ENCODE results near the gene ZNF664. TPM values are rescaled to one million over a fixed set of nuclear protein-coding genes. Genes with fewer than 3 reads are reported as not detected.

The ZNF664 gene
- total and polyA plus RNA-seq, 2 of the 4 experiments (the other 2 are of a cell fraction) = 29.9 to 32.6 TPM

- no peak overlapping the region for H2AK9ac ChIP-seq (replicated peaks; ENCODE audit: low read depth, low read length, poor library complexity)
- no TSS peak for BruUV-seq (replicated peaks)
- H2BK5ac ChIP-seq (ENCODE audit: low read depth, low read length, poor library complexity, severe bottlenecking) = peak overlapping the region; percentile 67
- ATAC-seq (ENCODE audit: low read depth) = peak; percentile 84
- peak overlapping the region; percentile 8; the same call in 1 of the 2 replicates for H3K56ac ChIP-seq (ENCODE audit: extremely low read depth, insufficient read depth, low read length)
- peak overlapping the region; percentile 26; the same call in 1 of the 2 replicates for H4K91ac ChIP-seq (ENCODE audit: insufficient read depth, low read depth, low read length)
- H2BK120ac ChIP-seq (ENCODE audit: low read depth, low read length) = peak overlapping the region; percentile 84
- H3K4me2 ChIP-seq (ENCODE audit: low read depth, low read length) = peak overlapping the region; percentile 72
- H3K18ac ChIP-seq (ENCODE audit: low read depth, low read length) = peak overlapping the region; percentile 79
- peaks cover 4% of the 10 kb centered on the region; the same call in 1 of the 2 replicates for H4K20me1 ChIP-seq (ENCODE audit: insufficient read depth, low read length)
- intact Hi-C loops (cut with micrococcal nuclease) = loop anchor here (1.0 kb wide), 1 partner anchor 9 kb away; no protein-coding TSS in a partner anchor
- peaks cover 9% of the 10 kb centered on the region for H3K9me1 ChIP-seq (ENCODE audit: insufficient read depth, low read length)
- H2BK15ac ChIP-seq (ENCODE audit: low read depth, low read length) = peak overlapping the region; percentile 86; the same call in 1 of the 3 replicates
- WGBS, 2 experiments (ENCODE audit: extremely low coverage in 2 of 2, insufficient read length in 1 of 2) = no CpG with 5 or more reads among the region's 2 CpGs
- peak overlapping the region; percentile 81 for H4K5ac ChIP-seq (ENCODE audit: low read depth, low read length)
- no peak overlapping the region for H2AFZ ChIP-seq (replicated peaks; ENCODE audit: low read length, poor library complexity)
- 0 out of 2 replicates have a peak overlapping the region, but pooled peaks have one; percentile 36 for H3K9ac ChIP-seq (ENCODE audit: low read depth, low read length)
- TF ChIP-seq RFX5 (IDR thresholded peaks at IDR 0.05; ENCODE audit: low read depth, low read length) (no peak), CEBPB (IDR thresholded peaks at IDR 0.05; ENCODE audit: low read depth, low read length) (peak; percentile 22; the same call in 1 of the 2 replicates), POLR2A (IDR thresholded peaks at IDR 0.05; ENCODE audit: low read depth, low read length) (no peak)
- H3K14ac ChIP-seq (replicated peaks; ENCODE audit: low read depth, low read length) = peak overlapping the region; percentile 77
- peak overlapping the region; percentile 83; the same call in 1 of the 2 replicates for H2BK20ac ChIP-seq (ENCODE audit: low read depth, low read length)
- H3K4me1 ChIP-seq (ENCODE audit: control insufficient read depth, insufficient read depth, low read length) = peaks cover 19% of the 10 kb centered on the region
- H3K4ac ChIP-seq (ENCODE audit: low read depth, low read length) = peak overlapping the region; percentile 80
- H3K9me3 ChIP-seq (ENCODE audit: control insufficient read depth, insufficient read depth, low read length) = no peaks in the 10 kb centered on the region
- H4K8ac ChIP-seq (ENCODE audit: low read depth in 2 of 2, low read length in 2 of 2) = peak overlapping the region; percentile 10 to 79; a peak in 2 of 4 replicates
- POLR2A ChIA-PET (ENCODE audit: unreplicated experiment) = no interaction called here
- H3K36me3 ChIP-seq (ENCODE audit: control insufficient read depth, insufficient read depth, low read length) = peaks cover 2% of the 10 kb centered on the region; the same call in 1 of the 2 replicates
- peaks cover 31 to 69% of the 10 kb centered on the region in 2 experiments for H3K79me1 ChIP-seq (ENCODE audit: low read depth in 1 of 2, low read length in 2 of 2)
- in situ Hi-C loops (cut with MboI; ENCODE audit: low sequenced_read_pairs) = no loop called here
- H3K27me3 ChIP-seq (ENCODE audit: control insufficient read depth, insufficient read depth, low read length) = no peaks in the 10 kb centered on the region
- CTCF ChIA-PET = interaction anchor here (1.5 kb wide), 1 partner anchor 13 kb away, joined by 3 read pairs; no protein-coding TSS in a partner anchor
- H3K23ac ChIP-seq (ENCODE audit: low read depth, low read length) = peak overlapping the region; percentile 69
- peak; percentile 62 for DNase-seq
- dilution Hi-C loops (cut with HindIII; ENCODE audit: low sequenced_read_pairs, unreplicated experiment) = no loop called here
- peak overlapping the region; percentile 89 for H3K27ac ChIP-seq (ENCODE audit: insufficient read depth, low read length)
- H2AK5ac ChIP-seq (ENCODE audit: low read depth, low read length) = peak overlapping the region; percentile 79; the same call in 1 of the 2 replicates
- no peak overlapping the region for H3K4me3 ChIP-seq (ENCODE audit: insufficient read depth, low read depth, low read length)
These were observed 21.0 kb upstream of the ZNF664 start for GRCh38 chr12:123952037-123952436.

Data from IMR-90 (cell line).